Omental fat pad (tissue), 4 donors: Measurements from ENCODE around the gene UNC119. TPM values are rescaled to one million over a fixed set of nuclear protein-coding genes. Genes with fewer than 3 reads are reported as not detected.

Source experiments
- ATAC-seq: fragments of 150-250 bp; one replicate; pipeline ENCODE4 v1.9.1; 2016; ENCODE audit warnings: mild to moderate bottlenecking, moderate library complexity; ENCODE audit not compliant: low FRiP score
- DNase-seq: peaks from one replicate; pipeline ENCODE4 v3.0.0-alpha.2; 2019; ENCODE audit warnings: low spot score
- CTCF ChIP-seq, 3 donors: fragments of 450-650 bp; IDR thresholded peaks; one replicate each; pipeline ENCODE4 v1.5.1; 2016 to 2017; ENCODE audit warnings: antibody characterized with exemption in 3 of 3, mild to moderate bottlenecking in 3 of 3, moderate library complexity in 2 of 3
- total RNA-seq, 4 donors: library from RNA; depleted of rRNA; stranded (reverse); fragments of >200 nt; gene quantifications; one replicate each; pipeline ENCODE4 v1.1.0, GENCODE V29; 2016

The UNC119 gene
- total RNA-seq, 4 donors from 2014 or later, result 16.8 to 32.6 (median 24.6) TPM

DNA sequence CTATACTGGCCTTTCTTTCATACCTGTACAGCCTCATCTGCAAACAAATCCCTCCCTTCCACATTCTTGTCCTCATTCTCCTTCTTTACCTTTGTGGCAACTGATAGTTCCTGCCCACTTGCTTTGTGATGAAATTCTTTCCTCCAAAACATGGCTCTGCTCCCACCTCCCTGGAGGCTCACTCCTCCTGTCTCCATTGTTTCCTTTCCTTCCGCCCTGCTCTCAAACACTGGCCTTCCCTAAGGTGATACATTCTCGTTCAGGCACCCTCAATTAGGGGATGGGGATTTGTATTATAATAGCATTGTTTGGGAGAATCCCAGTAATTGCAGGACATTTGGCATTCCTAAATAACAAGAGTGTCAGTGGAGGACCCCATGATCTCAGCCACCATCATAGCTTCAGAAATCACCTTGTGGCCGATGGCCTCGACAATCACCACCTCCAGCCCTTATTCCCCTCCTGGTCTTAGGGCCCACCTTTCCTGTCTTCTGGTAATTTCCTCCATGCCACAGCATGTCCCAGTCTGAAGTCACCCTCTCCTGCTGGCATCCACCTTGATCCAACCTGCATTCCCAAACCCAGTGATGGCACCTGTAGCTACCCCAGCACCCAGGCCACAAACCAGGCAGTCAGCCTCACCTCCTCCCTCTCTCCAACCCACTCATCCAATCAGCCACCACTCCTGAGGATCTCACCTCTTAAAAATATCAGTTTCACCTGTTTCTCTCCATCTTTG lies 7.9 kb downstream of the UNC119 start:
- no peak for ATAC-seq
- DNase-seq, result no peak
- no peak for TF ChIP-seq CTCF (IDR thresholded peaks at IDR 0.05)

DNA sequence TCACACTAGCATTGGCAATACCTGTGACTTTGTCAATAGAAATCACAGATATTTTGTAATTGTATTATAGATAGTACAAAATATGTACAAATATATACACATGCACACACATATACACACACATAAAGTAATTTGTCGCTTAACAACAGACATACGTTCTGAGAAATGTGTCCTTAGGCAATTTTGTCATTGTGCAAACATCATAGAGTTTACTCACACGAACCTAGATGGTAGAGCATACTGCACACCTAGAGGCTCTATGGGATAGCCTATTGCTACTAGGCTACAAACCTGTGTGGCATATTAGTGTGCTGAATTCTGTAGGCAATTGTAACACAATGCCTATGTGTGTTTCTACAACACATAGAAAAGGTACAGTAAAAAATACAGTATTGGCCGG lies 11.0 kb downstream of the UNC119 start:
- ATAC-seq, result no peak
- DNase-seq, result no peak
- no peak for TF ChIP-seq CTCF (IDR thresholded peaks at IDR 0.05)

- no peak for DNase-seq
- ATAC-seq, result no peak
Observed at GRCh38 chr17:28540231-28540630, 12.2 kb downstream of the UNC119 start.

GRCh38 chr17:28538296-28538895 lies 14.0 kb downstream of the UNC119 start:
- no peak for DNase-seq
- no peak for TF ChIP-seq CTCF (IDR thresholded peaks at IDR 0.05)

More at GRCh38 chr17:28540231-28540630, 12.2 kb downstream of the UNC119 start:
- no peak for TF ChIP-seq CTCF (IDR thresholded peaks at IDR 0.05)

DNA sequence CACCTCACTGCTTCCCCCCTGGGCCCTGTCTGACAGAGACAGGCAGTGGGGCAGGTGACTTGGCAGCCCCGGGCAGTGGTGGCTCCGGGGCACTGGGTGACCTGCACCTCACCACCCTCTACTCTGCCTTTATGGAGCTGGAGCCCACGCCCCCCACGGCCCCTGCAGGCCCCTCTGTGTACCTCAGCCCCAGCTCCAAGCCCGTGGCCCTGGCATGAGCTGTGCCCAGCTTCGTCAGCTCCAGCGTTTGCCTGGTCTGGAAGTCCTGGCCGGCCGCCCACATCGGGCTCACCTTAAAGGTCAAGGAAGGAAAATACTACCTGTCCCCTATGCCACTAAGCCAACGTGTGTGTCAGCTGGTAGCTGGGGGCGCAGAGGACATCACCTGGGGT lies 15.2 kb downstream of the UNC119 start:
- no peak for ATAC-seq
- no peak for TF ChIP-seq CTCF (IDR thresholded peaks at IDR 0.05)

More at GRCh38 chr17:28538296-28538895, 14.0 kb downstream of the UNC119 start:
- no peak for ATAC-seq

DNA sequence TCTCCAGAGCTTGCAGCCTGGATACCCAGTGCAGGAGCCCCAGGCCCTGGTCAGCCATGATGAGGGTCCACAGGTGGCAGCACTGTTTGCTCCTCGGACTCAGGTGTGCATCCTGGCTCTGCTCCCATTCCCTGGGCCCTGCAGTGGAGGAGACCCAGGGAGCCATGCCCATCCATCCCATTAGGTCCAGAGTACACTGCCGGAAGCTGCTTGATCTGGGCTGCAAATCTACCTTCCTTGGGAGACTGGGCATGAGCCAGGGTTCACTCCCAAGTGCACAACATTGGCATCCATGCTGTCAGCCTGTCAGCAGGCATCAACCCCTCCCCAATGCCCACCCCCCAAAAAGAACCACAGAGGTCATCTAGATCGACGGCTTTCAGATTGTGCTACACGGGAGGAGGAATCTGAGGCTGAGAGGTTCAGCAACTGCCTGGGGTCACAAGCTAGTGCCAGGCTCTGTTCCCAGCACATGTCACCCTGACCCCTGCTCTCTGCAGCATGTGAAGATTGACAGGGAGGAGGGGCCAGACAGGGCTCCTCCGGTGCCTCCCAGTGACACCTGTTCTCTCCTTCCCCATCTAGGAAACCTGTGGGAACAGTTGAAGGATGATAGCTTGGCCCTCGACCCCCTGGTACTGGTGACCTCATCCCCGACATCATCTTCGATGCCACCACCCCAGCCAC lies 15.7 kb downstream of the UNC119 start:
- DNase-seq, result no peak
- no peak for ATAC-seq
- no peak for TF ChIP-seq CTCF (IDR thresholded peaks at IDR 0.05)

More for the DNA sequence above, 15.2 kb downstream of the UNC119 start:
- no peak for DNase-seq
